Measurements from ENCODE around the gene CTNNBL1.

The CTNNBL1 gene

GRCh38 chr20:37839955-37840354 lies 146.1 kb downstream of the CTNNBL1 start:
- Histone ChIP-seq H3K4me3 (replicated peaks; ENCODE audit: low read depth, low read length) (no peak overlapping the region), H3K36me3 (ENCODE audit: control insufficient read depth, insufficient read depth, low read length) (peaks cover 2% of the 10 kb centered on the region; the same call in 1 of the 2 replicates), H3K27me3 (replicated peaks; ENCODE audit: control insufficient read depth, insufficient read depth, low read length) (no peaks in the 10 kb centered on the region)
- DNase-seq (ENCODE audit: extremely low read depth, insufficient read length): no peak
- TF ChIP-seq CTCF (IDR thresholded peaks at IDR 0.05; ENCODE audit: insufficient read depth, low read length, poor library complexity, severe bottlenecking): no peak

- no peak for DNase-seq (ENCODE audit: extremely low read depth, insufficient read length)
- Histone ChIP-seq H3K36me3 (ENCODE audit: control insufficient read depth, insufficient read depth, low read length) (peaks cover 4% of the 10 kb centered on the region), H3K4me3 (replicated peaks; ENCODE audit: low read depth, low read length) (no peak overlapping the region), H3K27me3 (replicated peaks; ENCODE audit: control insufficient read depth, insufficient read depth, low read length) (no peaks in the 10 kb centered on the region)
- TF ChIP-seq CTCF (IDR thresholded peaks at IDR 0.05; ENCODE audit: insufficient read depth, low read length, poor library complexity, severe bottlenecking): no peak
Observed at GRCh38 chr20:37841389-37841788, 147.6 kb downstream of the CTNNBL1 start.

- no peak overlapping the region for H3K4me3 ChIP-seq (replicated peaks; ENCODE audit: low read depth, low read length)
- no peak for TF ChIP-seq CTCF (IDR thresholded peaks at IDR 0.05; ENCODE audit: insufficient read depth, low read length, poor library complexity, severe bottlenecking)
- DNase-seq (ENCODE audit: extremely low read depth, insufficient read length): no peak
- H3K36me3 ChIP-seq (ENCODE audit: control insufficient read depth, insufficient read depth, low read length): peaks cover 4% of the 10 kb centered on the region
- no peaks in the 10 kb centered on the region for H3K27me3 ChIP-seq (replicated peaks; ENCODE audit: control insufficient read depth, insufficient read depth, low read length)
Observed at GRCh38 chr20:37841971-37842370, 148.1 kb downstream of the CTNNBL1 start.

- no peaks in the 10 kb centered on the region for H3K27me3 ChIP-seq (replicated peaks; ENCODE audit: control insufficient read depth, insufficient read depth, low read length)
- peaks cover 4% of the 10 kb centered on the region for H3K36me3 ChIP-seq (ENCODE audit: control insufficient read depth, insufficient read depth, low read length)
- no peak for DNase-seq (ENCODE audit: extremely low read depth, insufficient read length)
- H3K4me3 ChIP-seq (replicated peaks; ENCODE audit: low read depth, low read length): no peak overlapping the region
- no peak for TF ChIP-seq CTCF (IDR thresholded peaks at IDR 0.05; ENCODE audit: insufficient read depth, low read length, poor library complexity, severe bottlenecking)
Observed at GRCh38 chr20:37845241-37845681, 151.4 kb downstream of the CTNNBL1 start.

- H3K36me3 ChIP-seq (ENCODE audit: control insufficient read depth, insufficient read depth, low read length): peaks cover 4% of the 10 kb centered on the region
- no peak for TF ChIP-seq CTCF (IDR thresholded peaks at IDR 0.05; ENCODE audit: insufficient read depth, low read length, poor library complexity, severe bottlenecking)
Observed at GRCh38 chr20:37845878-37846277, 152.0 kb downstream of the CTNNBL1 start.

GRCh38 chr20:37846573-37846972 lies 152.7 kb downstream of the CTNNBL1 start:
- H3K4me3 ChIP-seq (replicated peaks; ENCODE audit: low read depth, low read length): no peak overlapping the region
- H3K36me3 ChIP-seq (ENCODE audit: control insufficient read depth, insufficient read depth, low read length): peaks cover 5% of the 10 kb centered on the region
- TF ChIP-seq CTCF (IDR thresholded peaks at IDR 0.05; ENCODE audit: insufficient read depth, low read length, poor library complexity, severe bottlenecking): no peak
- no peak for DNase-seq (ENCODE audit: extremely low read depth, insufficient read length)
- H3K27me3 ChIP-seq (replicated peaks; ENCODE audit: control insufficient read depth, insufficient read depth, low read length): no peaks in the 10 kb centered on the region

More at GRCh38 chr20:37845878-37846277, 152.0 kb downstream of the CTNNBL1 start:
- H3K4me3 ChIP-seq (replicated peaks; ENCODE audit: low read depth, low read length): no peak overlapping the region
- DNase-seq (ENCODE audit: extremely low read depth, insufficient read length): no peak
- no peaks in the 10 kb centered on the region for H3K27me3 ChIP-seq (replicated peaks; ENCODE audit: control insufficient read depth, insufficient read depth, low read length)

Data from GM06990 (cell line).